K562 (cell line): ENCODE data around the gene PLEKHM3. TPM values are rescaled to one million over a fixed set of nuclear protein-coding genes. Genes with fewer than 3 reads are reported as not detected.

Experiments used
- ATAC-seq: fragments of 200-7000 bp; cut with Tn5 transposase; 3 replicates; pipeline ENCODE4 v1.9.1; 2020; ENCODE audit warnings: moderate library complexity
- BruUV-seq: library from RNA; stranded (reverse); fragments of 400-500 nt; replicated peaks from 2 replicates; lab custom pipeline; 2021; lab: Mats Ljungman, UMichigan
- CTCF ChIA-PET: fragments of 300-600 bp; formaldehyde crosslinking; extraction: SDS; loops from one replicate; lab custom pipeline; 2021; ENCODE audit warnings: low intra/inter-chr PET ratio; lab: Yijun Ruan, JAX
- POLR2A ChIA-PET: fragments of 300-600, 350-650 bp; sonication (Branson Sonifier 250); formaldehyde crosslinking; extraction: SDS; loops from one replicate; lab custom pipeline; 2021; ENCODE audit warnings: antibody characterized with exemption, inconsistent platforms; lab: Yijun Ruan, JAX
- DNase-seq, 4 experiments: peaks; one replicate each; pipeline versions ENCODE4 v3.0.0 to v3.0.0-alpha.2; 2011 to 2018; ENCODE audit warnings: low spot score in 3 of 4, mixed read lengths in 3 of 4; ENCODE audit errors: extremely low read depth in 1 of 4
- FAIRE-seq: peaks from 2 replicates; lab custom pipeline; 2011; peaks lifted over from hg19 to GRCh38; lab: Jason Lieb, UNC
- H2AFZ ChIP-seq: 2 replicates; pipeline ENCODE4 v1.6.0; 2011; ENCODE audit warnings: low read depth, low read length, control low read depth, inconsistent platforms
- H3K27ac ChIP-seq: fragments of 200-600 bp; 3 replicates; pipeline ENCODE4 v1.8.0; 2011; ENCODE audit warnings: low read depth, mild to moderate bottlenecking, control low read depth, inconsistent platforms, low read length, moderate library complexity, mixed read lengths; ENCODE audit errors: extremely low read depth
- H3K27me3 ChIP-seq, 2 experiments: fragments of 300-600 bp in 1 of 2; 2 replicates in 1 of 2; 3 replicates in 1 of 2; pipeline versions ENCODE4 v1.6.0 to v1.8.0; 2011; ENCODE audit warnings: inconsistent platforms in 2 of 2, low read length in 2 of 2, mild to moderate bottlenecking in 1 of 2, mixed read lengths in 1 of 2, moderate library complexity in 1 of 2; ENCODE audit not compliant: control insufficient read depth in 2 of 2, insufficient read depth in 2 of 2
- H3K36me3 ChIP-seq: fragments of 300-600 bp; 3 replicates; pipeline ENCODE4 v1.8.0; 2011; ENCODE audit warnings: mild to moderate bottlenecking, low read length, inconsistent platforms; ENCODE audit not compliant: control insufficient read depth, insufficient read depth
- H3K4me1 ChIP-seq, 2 experiments: fragments of 200-600 bp in 1 of 2; replicated peaks in 1 of 2; 2 replicates in 1 of 2; 3 replicates in 1 of 2; pipeline versions ENCODE4 v1.5.1 to v1.8.0; 2011; ENCODE audit warnings: inconsistent platforms in 2 of 2, low read length in 2 of 2, mild to moderate bottlenecking in 1 of 2, mixed read lengths in 1 of 2, moderate library complexity in 1 of 2; ENCODE audit not compliant: control insufficient read depth in 2 of 2, insufficient read depth in 2 of 2
- H3K4me2 ChIP-seq: 2 replicates; pipeline ENCODE4 v1.6.1; 2011; ENCODE audit warnings: low read length, control low read depth, inconsistent platforms, mixed read lengths; ENCODE audit not compliant: insufficient read depth
- H3K4me3 ChIP-seq: fragments of 200-600 bp; sonication (generic), shearing (Covaris generic); 2 replicates; pipeline ENCODE4 v1.5.1; 2016; ENCODE audit warnings: control low read depth, inconsistent platforms
- H3K79me2 ChIP-seq: fragments of 200-600 bp; 3 replicates; pipeline ENCODE4 v1.8.0; 2011; ENCODE audit warnings: low read length, inconsistent platforms; ENCODE audit not compliant: control insufficient read depth, insufficient read depth
- H3K9ac ChIP-seq, 2 experiments: 2 replicates each; pipeline versions ENCODE4 v1.6.0 to v1.6.1; 2011; ENCODE audit warnings: low read depth in 2 of 2, low read length in 2 of 2, control low read depth in 1 of 2, inconsistent platforms in 1 of 2, mild to moderate bottlenecking in 1 of 2, mixed read lengths in 1 of 2; ENCODE audit not compliant: insufficient read depth in 1 of 2
- H3K9me1 ChIP-seq: one replicate; pipeline ENCODE4 v1.6.0; 2011; ENCODE audit warnings: inconsistent platforms, mild to moderate bottlenecking, low read length, moderate library complexity; ENCODE audit not compliant: control insufficient read depth, insufficient read depth
- H3K9me3 ChIP-seq: replicated peaks from 2 replicates; pipeline ENCODE4 v1.5.1; 2011; ENCODE audit warnings: low read depth, low read length, inconsistent platforms; ENCODE audit not compliant: control insufficient read depth, insufficient read depth
- H4K20me1 ChIP-seq: replicated peaks from 2 replicates; pipeline ENCODE4 v1.6.1; 2011; ENCODE audit warnings: low read length, inconsistent platforms, mixed read lengths; ENCODE audit not compliant: control insufficient read depth, insufficient read depth
- CBFA2T2 ChIP-seq: fragments of 450-650 bp; conservative IDR thresholded peaks from 2 replicates; pipeline ENCODE4 v1.6.1; 2017; ENCODE audit warnings: mild to moderate bottlenecking
- DIDO1 ChIP-seq: fragments of 450-650 bp; IDR thresholded peaks from 2 replicates; pipeline ENCODE4 v1.6.1; 2016; ENCODE audit warnings: low read depth, missing biosample characterization, missing genetic modification characterization
- NFE2 ChIP-seq: IDR thresholded peaks from 2 replicates; pipeline ENCODE4 v1.6.1; 2014; ENCODE audit warnings: antibody characterized with exemption, low read depth
- NR2C2 ChIP-seq, 2 experiments: fragments of 200-800 bp in 1 of 2; sonication (Bioruptor generic) in 1 of 2; sonication (generic) in 1 of 2; formaldehyde crosslinking in 1 of 2; IDR thresholded peaks; 2 replicates each; pipeline versions ENCODE4 v1.6.1 to v1.8.0; 2016 to 2022; ENCODE audit warnings: mild to moderate bottlenecking in 1 of 2, missing compliant biosample characterization in 1 of 2, missing genetic modification characterization in 1 of 2, missing genetic modification reagents in 1 of 2
- POLR2G ChIP-seq: fragments of 200-400 bp; formaldehyde crosslinking; IDR thresholded peaks from 2 replicates; pipeline ENCODE4 v1.6.1; 2017; ENCODE audit warnings: low read depth, mild to moderate bottlenecking, antibody characterized with exemption, low read length, moderate library complexity
- PRMT5 ChIP-seq: sonication (generic); formaldehyde crosslinking; IDR thresholded peaks from 2 replicates; pipeline ENCODE4 v1.5.0; 2020; ENCODE audit warnings: missing genetic modification reagents
- SMARCC2 ChIP-seq: fragments of 450-650 bp; IDR thresholded peaks from 2 replicates; pipeline ENCODE4 v1.6.1; 2017; ENCODE audit warnings: antibody characterized with exemption, moderate library complexity, mild to moderate bottlenecking, low read depth
- SUPT5H ChIP-seq: fragments of 450-650 bp; IDR thresholded peaks from 2 replicates; pipeline ENCODE4 v1.6.1; 2016
- TAL1 ChIP-seq: fragments of 450-650 bp; IDR thresholded peaks from 2 replicates; pipeline ENCODE4 v1.6.1; 2016; ENCODE audit warnings: mild to moderate bottlenecking
- ZFP1 ChIP-seq: fragments of 450-650 bp; formaldehyde crosslinking; IDR thresholded peaks from 2 replicates; pipeline ENCODE4 v1.4.0; 2020; ENCODE audit warnings: mild to moderate bottlenecking, mixed read lengths
- ZNF146 ChIP-seq: IDR thresholded peaks from one replicate; pipeline ENCODE4 v1.6.1; 2018; ENCODE audit warnings: missing compliant biosample characterization; ENCODE audit not compliant: unreplicated experiment
- ZNF609 ChIP-seq: sonication (generic); formaldehyde crosslinking; IDR thresholded peaks from 2 replicates; pipeline ENCODE4 v1.8.1; 2023; ENCODE audit warnings: missing genetic modification reagents, mild to moderate bottlenecking, borderline replicate concordance
- WGBS: fragments of 100-300 bp; shearing (Covaris generic); methylation state at CpG from one replicate; pipeline ENCODE4 v1.1.6; 2016; ENCODE audit warnings: low coverage, mixed read lengths; ENCODE audit not compliant: insufficient coverage; ENCODE audit errors: missing lambda C conversion rate; 5-methylcytosine and 5-hydroxymethylcytosine counted together
- in situ Hi-C: fragments of 300-500 bp; cut with MboI; formaldehyde crosslinking; loops from 4 replicates; pipeline ENCODE4 v1.15.0; 2018; ENCODE audit warnings: inconsistent platforms, mixed read lengths
- intact Hi-C: fragments of 100-400 bp; cut with micrococcal nuclease; formaldehyde crosslinking; loops from 2 replicates; pipeline ENCODE4 v1.14.2; 2022
- polyA plus RNA-seq, 8 experiments: library from polyadenylated mRNA; depleted of rRNA in 4 of 8; stranded (reverse) in 5 of 8; unstranded in 3 of 8; fragments of >200 nt; fragmentation: Nextera tagmentation in 2 of 8; fragmentation: Illumina TruSeq in 1 of 8; extraction: Ambion mirVana in 2 of 8; extraction: Trizol in 1 of 8; gene quantifications; 2 replicates each; pipeline versions ENCODE4 v1.2.1 to v1.2.3, GENCODE V29; 2011 to 2014; ENCODE audit warnings: inconsistent platforms in 1 of 8, missing spikeins in 1 of 8
- total RNA-seq, 7 experiments: library from RNA; depleted of rRNA in 6 of 7; stranded (reverse); fragments of >200 nt in 6 of 7; fragmentation: Illumina TruSeq in 2 of 7; extraction: Trizol in 2 of 7; gene quantifications; 2 replicates each; pipeline versions ENCODE4 v1.2.1 to v1.2.3, GENCODE V29; 2011 to 2021; ENCODE audit warnings: low replicate concordance in 1 of 7

PLEKHM3 gene
- total and polyA plus RNA-seq, 9 of the 15 experiments (the other 6 are each of a cell fraction or from before 2014, with no cell fraction given), result 0.24 to 1.6 (median 1.0) TPM

GRCh38 chr2:207848545-207848928 is 176.8 kb downstream of the PLEKHM3 start (continued):
- TF ChIP-seq ZNF609 (CRISPR knock-in tag), result no peak
- TF ChIP-seq DIDO1 (tag), result no peak
- TF ChIP-seq NR2C2 (CRISPR knock-in tag; IDR thresholded peaks at IDR 0.05), result no peak
- no peak for TF ChIP-seq NR2C2 (tag; IDR thresholded peaks at IDR 0.05)

DNA sequence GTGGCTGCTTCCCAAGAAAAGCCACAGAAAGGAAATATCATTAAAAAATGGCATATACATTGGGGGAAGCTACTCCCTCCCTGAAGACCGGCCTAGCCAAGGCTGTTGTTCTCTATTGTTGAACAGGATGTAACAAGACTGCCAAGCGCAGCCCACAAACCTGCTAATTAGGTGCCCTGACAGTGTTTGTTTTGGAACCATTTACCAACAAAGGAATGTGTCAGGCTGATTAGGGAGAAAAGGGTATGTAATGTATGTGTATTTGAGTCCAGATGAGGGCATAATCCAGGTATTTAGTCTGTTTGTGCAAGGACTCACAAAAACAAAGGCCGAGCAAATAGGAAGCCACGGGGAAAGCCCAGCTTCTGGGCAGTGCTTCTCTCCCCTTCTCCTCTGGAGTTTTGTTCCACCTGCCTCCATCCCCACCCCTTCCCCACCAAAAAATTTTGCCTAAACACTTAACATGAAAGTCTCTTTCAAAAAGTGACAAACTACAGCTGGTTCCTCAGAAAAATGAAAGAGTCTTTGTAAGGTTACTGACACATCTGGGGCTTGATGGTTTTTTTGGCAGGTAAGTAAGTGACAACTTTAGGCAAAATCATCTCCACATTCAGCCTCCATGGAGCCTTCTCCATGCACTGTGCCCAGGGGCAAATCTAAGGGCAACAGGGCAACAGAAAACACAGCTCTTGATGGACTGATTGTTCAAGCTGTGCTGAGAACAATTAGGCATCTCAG is 177.4 kb downstream of the PLEKHM3 start:
- ChIA-PET POLR2A (interaction anchor here (2.0 kb wide), 1 partner anchor 11 kb away, joined by 9 read pairs; no protein-coding TSS in a partner anchor), CTCF (no interaction called here)
- no peak overlapping the region for H3K27ac ChIP-seq
- H3K4me1 ChIP-seq, result no peaks in the 10 kb centered on the region
- no peaks in the 10 kb centered on the region for H3K9me3 ChIP-seq
- no peak overlapping the region for H3K4me2 ChIP-seq
- no peaks in the 10 kb centered on the region for H3K27me3 ChIP-seq
- DNase-seq, result no peak
- H3K9ac ChIP-seq, result no peak overlapping the region
- 77% methylated on average over 4 of the region's 4 CpGs for WGBS
- no peaks in the 10 kb centered on the region for H3K9me1 ChIP-seq
- H3K79me2 ChIP-seq, result no peaks in the 10 kb centered on the region
- no peak overlapping the region for H3K4me3 ChIP-seq
- in situ Hi-C loops, result no loop called here
- no peaks in the 10 kb centered on the region for H3K36me3 ChIP-seq
- H4K20me1 ChIP-seq, result no peaks in the 10 kb centered on the region
- FAIRE-seq, result no peak
- no peak for TF ChIP-seq POLR2G
- TF ChIP-seq PRMT5 (CRISPR knock-in tag), result no peak
- no peak for TF ChIP-seq ZNF146 (CRISPR knock-in tag)
- TF ChIP-seq NFE2, result no peak
- TF ChIP-seq ZFP1 (CRISPR knock-in tag), result no peak
- no peak for TF ChIP-seq CBFA2T2
- no peak for TF ChIP-seq TAL1
- no peak for TF ChIP-seq SMARCC2
- TF ChIP-seq SUPT5H, result no peak
- intact Hi-C loops, result no loop called here
- H2AFZ ChIP-seq, result no peak overlapping the region
- ATAC-seq, result peak; percentile 22; the same call in 1 of the 3 replicates
- no TSS peak for BruUV-seq
